Dermis blood vessel endothelial cell (primary cell): ENCODE measurements around the gene MRPL4. TPM values are rescaled to one million over a fixed set of nuclear protein-coding genes. Genes with fewer than 3 reads are reported as not detected.
"Not testable (repeated sequence)": the region's sequence is repeated elsewhere in the genome, so short reads cannot be mapped to it uniquely, and the experiment has no call there.

Experiments used
- DNase-seq: peaks from one replicate; pipeline ENCODE4 v3.0.0; 2010
- total RNA-seq: library from RNA; depleted of rRNA; stranded (reverse); fragments of >200 nt; gene quantifications from 2 replicates; pipeline ENCODE4 v1.2.3, GENCODE V29; 2014

Gene MRPL4
- total RNA-seq, 1 donor from 2014 or later: 19.9 TPM

DNA sequence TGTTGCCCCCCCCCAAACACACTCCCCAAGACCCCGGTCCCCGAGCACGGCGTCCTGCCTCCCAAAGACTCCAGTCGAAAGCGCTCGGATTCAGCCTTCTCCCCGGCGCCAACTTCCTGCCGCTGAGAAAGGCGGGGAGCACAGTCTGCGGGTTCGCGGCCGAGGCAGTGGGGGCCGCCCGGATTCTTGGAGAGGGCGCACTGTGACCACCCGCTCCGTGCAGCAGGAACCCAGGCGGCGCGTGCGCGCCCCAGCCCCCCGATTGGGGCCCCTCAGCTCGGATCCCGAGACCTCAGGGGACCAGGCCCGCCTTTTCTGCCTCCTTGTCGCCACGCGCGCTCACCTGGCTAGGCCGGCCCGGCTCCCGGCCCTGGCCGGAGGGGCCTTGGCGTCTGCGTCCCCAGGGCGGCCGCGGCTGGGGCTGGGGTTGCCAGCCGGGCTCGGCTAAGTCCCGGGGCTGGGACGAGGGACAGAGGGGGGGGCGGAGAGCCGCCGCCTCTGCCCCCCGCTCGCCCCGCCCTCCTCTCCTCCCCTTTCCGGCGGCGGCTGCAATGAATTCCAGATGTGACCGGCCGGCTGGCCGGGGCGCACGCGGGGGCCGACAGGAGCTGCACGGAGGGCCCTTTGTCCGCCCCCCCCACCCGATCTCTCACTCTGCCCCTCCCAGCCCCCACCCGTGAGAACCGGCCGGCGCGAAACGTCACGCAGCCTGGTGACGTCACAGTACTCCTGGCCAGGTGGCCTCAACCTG lies 21.0 kb upstream of the MRPL4 start, which contains the start of gene S1PR2:
TSS of gene S1PR2 (minus strand) at position 471 of the 751 bp plus-strand sequence. CDS start 6,426 bp downstream, outside the sequence.
- peak; percentile 58 for DNase-seq

- no peak for DNase-seq
Observed at GRCh38 chr19:10231612-10232228, 20.3 kb upstream of the MRPL4 start.

DNA sequence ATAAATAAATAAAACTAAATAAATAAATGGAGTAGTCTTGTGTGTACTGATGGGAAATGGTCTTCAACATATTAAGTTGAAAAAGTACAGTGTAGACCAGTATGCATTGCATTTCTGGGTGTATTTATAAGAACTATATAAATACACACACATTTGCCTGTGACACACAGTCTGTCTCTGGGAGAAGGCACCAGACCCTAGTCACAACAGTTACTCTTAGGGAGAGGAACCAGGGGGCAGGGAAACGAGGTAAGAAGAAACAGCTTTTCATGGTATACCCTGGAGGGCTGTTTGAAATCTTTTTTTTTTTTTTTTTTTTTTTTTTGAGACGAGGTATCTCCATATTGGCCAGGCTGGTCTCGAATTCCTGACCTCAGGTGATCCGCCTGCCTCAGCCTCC lies 18.1 kb upstream of the MRPL4 start:
- no peak for DNase-seq

DNA sequence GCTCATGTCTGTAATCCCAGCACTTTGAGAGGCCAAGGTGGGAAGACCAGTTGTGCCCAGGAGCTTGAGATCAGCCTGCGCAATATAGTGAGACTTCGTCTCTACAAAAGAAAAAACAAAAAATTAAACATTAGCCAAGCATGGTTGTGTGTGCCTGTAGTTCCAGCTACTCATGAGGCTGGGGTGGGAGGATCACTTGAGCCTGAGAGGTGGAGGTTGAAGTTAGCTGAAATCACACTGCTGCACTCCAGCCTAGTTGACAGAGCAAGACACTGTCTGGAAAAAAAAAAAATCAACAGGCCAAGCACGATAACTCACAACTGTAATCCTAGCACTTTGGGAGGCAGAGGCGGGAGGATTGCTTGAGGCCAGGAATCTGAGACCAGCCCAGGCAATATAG lies 17.0 kb upstream of the MRPL4 start:
- no peak for DNase-seq

GRCh38 chr19:10235409-10235808 lies 16.6 kb upstream of the MRPL4 start:
- not testable (repeated sequence) for DNase-seq

DNA sequence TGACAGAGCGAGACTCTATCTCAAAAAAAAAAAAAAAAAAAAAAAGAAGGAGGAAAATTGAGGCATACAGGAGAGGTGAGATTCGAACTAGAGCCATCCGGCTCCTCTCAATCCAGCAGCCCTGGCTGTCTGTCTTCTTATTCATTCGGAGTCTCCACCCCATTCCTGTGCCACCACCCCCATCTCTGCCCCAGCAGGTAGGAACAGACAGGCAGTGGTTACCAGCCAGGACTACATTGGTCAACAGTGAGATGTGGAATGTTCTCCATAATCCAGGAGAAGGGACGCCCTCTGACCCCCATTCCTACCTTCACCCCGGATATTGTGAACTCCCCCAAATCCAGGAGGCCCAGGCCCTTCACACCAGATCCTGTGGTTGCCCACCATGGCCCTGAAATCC lies 14.3 kb upstream of the MRPL4 start:
- no peak for DNase-seq

DNA sequence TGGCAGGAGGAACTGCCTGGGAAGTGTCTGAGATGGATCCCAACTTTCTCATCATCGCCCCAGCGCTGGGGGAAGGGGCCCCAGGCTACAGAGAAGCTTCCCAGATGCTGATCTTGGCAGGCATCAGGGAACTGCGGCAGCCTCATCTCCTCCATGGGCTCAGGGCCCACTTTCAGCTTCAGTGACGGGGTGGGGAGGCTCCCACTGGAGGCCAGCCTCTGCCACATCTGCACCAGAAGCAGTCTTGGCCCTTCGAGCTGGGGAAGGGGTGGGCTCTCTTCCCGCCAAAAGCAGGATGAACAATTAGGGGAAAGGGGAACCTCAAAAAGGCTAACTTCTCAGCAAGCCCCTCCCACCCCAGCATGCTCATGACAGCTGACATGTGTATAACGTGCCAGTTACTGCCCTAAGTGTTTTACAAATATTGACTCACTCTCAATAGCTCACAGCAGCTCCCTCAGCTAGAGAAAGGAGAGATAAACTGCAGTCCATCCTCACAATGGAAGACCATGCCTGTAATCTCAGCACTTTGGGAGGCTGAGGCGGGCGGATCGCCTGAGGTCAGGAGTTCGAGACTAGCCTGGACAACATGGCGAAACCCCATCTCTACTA lies 13.7 kb upstream of the MRPL4 start:
- DNase-seq: no peak

DNA sequence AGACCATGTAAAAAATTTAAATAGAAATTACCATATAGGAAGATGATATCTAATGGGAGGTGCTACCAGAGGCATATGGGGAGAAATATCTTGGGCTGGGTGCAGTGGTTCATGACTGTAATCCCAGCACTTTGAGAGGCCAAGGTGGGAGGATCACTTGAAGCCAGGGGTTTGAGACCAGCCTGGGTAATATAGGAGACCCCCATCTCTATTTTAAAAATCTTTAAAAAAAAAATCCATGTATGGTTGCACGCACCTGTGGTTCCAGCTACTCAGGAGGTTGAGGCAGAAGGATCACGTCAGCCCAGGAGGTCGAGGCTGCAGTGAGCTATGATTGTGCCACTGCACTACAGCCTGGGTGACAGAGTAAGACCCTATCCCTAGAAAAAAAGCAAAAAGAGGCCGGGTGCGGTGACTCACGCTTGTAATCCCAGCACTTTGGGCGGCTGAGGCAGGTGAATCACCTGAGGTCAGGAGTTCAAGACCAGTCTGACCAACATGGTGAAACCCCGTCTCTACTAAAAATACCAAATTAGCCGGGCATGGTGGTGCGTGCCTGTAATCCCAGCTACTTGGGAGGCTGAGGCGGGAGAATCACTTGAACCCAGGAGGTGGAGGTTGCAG lies 10.1 kb upstream of the MRPL4 start:
- not testable (repeated sequence) for DNase-seq

GRCh38 chr19:10243606-10244005 lies 8.4 kb upstream of the MRPL4 start:
- DNase-seq: no peak

GRCh38 chr19:10245189-10245939 lies 6.7 kb upstream of the MRPL4 start:
- no peak for DNase-seq

DNA sequence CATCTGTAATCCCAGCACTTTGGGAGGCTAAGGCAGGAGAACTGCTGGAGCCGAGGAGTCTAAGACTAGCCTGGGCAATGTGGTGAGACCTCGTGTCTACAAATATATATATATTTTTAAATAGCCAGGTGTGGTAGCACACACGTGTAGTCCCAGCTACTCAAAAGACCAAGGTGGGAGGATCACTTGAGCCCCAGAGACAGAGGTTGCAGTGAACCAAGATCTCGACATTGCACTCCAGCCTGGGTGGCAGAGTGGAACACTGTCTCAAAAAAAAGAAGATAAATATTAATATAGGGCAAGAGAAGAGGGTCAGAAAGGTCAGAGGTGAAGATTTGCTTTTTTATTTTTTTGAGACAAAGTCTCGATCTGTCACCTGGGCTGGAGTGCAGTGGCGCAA lies 5.5 kb upstream of the MRPL4 start:
- no peak for DNase-seq

DNA sequence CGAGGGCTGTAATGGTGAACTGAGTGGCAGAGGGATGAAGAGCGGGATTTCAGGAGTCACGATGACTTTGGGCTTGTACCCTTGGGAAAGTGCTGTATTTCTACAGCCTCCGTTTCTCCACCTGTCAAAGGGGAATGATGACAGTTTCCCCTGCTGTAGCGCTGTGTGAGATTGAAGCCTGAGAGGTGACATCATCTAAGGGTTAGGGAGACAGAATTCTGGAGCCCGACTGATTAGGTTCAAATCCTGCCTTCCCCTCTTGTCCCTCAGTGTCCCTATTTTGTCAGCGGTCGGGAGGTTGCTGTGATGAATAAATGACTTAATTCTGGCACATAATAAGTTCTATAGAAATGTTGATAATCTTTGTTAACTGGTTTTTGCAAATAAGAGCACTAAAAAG lies 693 bp downstream of the MRPL4 start:
- no peak for DNase-seq

- DNase-seq: no peak
Observed at GRCh38 chr19:10254244-10254643, 2.2 kb downstream of the MRPL4 start.

GRCh38 chr19:10255358-10255757 lies 3.3 kb downstream of the MRPL4 start:
- no peak for DNase-seq

DNA sequence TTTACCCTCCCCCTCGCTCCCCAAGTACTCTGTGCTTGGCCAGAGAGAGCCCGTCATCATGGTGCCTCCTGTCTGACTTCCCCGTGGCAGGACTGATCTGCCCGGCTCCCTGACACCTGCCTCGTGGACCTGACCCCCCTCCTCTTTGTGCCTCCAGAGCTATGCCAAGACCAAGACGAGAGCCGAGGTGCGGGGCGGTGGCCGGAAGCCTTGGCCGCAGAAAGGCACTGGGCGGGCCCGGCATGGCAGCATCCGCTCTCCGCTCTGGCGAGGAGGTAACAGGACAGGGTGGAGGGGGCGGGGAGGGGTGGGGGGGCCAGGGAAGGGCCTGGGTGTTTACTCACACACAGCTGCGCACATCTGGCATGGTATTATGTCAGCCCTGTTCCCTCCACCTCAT lies 4.5 kb downstream of the MRPL4 start:
- DNase-seq: no peak

DNA sequence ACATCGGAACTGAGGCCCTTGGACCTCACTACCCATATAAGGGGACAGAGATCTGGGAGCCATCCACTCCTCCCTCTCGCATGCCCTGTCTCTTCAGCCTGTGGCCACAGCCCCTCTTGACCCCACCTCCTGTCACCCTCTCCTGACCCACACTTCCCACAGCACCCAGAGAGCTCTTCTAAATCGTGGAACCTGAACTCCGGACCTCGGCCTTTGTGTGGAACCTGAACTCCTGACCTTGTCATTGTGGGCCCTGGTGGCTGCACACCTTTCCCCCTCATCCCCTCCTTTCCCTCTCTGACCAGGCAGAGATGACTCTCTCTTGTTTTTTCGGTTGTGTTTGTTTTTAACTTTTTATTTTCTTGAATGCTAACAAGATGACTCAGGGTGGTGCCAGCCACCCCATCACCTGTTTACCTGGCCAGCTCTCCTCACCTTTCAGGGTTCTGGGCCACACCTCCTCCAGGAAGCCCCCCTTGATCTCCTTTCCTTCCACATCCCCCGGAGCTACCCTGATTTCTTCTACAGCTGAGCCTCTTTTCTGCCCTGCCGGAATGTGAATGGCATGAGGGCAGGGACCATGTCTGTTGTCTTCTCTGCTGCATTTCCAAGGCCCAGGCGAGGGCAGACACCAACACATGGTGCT lies 5.1 kb downstream of the MRPL4 start:
- DNase-seq: no peak

DNA sequence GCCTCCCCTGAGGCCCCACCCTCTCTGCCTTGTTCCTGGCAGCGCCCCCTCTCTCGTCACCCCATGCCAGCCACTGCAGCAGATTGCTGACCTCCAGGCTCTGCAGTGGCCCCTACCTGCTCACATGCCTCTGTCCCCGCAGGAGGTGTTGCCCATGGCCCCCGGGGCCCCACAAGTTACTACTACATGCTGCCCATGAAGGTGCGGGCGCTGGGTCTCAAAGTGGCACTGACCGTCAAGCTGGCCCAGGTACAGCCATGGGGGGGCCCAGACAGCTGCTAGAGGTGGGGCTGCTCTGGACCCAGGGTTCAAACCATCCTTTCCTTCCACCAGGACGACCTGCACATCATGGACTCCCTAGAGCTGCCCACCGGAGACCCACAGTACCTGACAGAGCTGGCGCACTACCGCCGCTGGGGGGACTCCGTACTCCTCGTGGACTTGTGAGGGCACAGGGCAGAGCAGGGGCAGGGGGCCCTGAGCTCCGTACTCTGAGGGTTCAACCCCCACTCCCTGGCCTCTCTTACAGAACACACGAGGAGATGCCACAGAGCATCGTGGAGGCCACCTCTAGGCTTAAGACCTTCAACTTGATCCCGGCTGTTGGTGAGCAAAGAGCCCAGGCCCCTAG lies 6.2 kb downstream of the MRPL4 start:
- no peak for DNase-seq

DNA sequence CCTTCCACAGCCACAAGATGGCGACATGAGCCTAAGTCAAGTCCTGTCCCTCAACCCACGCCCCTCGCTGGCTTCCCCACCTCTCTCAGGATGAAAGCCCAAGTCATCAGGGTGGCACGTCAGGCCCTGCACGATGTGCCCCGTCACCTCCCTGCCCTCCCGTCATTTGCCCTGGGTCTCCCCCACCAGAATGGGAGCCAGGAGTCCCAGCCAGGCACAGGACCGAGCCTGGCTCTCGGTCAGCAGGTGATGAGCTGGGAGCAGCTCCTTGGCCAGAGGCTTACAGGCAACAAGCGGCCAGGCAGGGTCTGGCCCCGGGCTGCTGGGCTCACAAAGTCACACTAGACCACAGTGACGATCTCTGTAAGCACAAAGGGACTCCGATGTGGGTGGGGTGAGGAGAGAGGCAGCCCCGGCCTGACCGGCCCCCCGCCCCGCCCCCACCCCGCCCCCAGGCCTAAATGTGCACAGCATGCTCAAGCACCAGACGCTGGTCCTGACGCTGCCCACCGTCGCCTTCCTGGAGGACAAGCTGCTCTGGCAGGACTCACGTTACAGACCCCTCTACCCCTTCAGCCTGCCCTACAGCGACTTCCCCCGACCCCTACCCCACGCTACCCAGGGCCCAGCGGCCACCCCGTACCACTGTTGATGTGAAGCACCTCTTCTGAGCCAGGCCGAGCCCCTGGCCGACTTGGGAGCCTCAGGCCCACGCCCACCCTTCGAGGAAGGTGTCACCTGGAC lies 7.3 kb downstream of the MRPL4 start:
- peak; percentile 96 for DNase-seq

GRCh38 chr19:10260141-10260584 lies 8.1 kb downstream of the MRPL4 start:
- no peak for DNase-seq

GRCh38 chr19:10262771-10263170 lies 10.8 kb downstream of the MRPL4 start:
- DNase-seq: no peak

- no peak for DNase-seq
Observed at GRCh38 chr19:10266706-10267105, 14.7 kb downstream of the MRPL4 start.
